HepG2 (cell line): ENCODE results near the gene MTX1. TPM values are rescaled to one million over a fixed set of nuclear protein-coding genes. Genes with fewer than 3 reads are reported as not detected.
A peak's percentile ranks its signal among the peaks of the same experiment; 100 is the strongest.

Experiments used
- ATAC-seq: fragments of 200-7000 bp; cut with Tn5 transposase; 3 replicates; pipeline ENCODE4 v1.9.1; 2020; ENCODE audit warnings: mild to moderate bottlenecking, moderate library complexity
- BruUV-seq: library from RNA; stranded (reverse); fragments of 400-500 nt; replicated peaks from 2 replicates; lab custom pipeline; 2021; lab: Mats Ljungman, UMichigan
- CTCF ChIA-PET: fragments of 300-600 bp; formaldehyde crosslinking; extraction: SDS; loops from one replicate; lab custom pipeline; 2021; ENCODE audit warnings: low total read pairs, inconsistent platforms, low intra/inter-chr PET ratio; lab: Yijun Ruan, JAX
- POLR2A ChIA-PET: fragments of 350-600 bp; sonication (Branson Sonifier 250); formaldehyde crosslinking; loops from one replicate; lab custom pipeline; 2020; ENCODE audit warnings: antibody characterized with exemption, inconsistent platforms; lab: Yijun Ruan, JAX
- DNase-seq: peaks from one replicate; pipeline ENCODE4 v3.0.0-alpha.2; 2015; ENCODE audit warnings: low spot score
- FAIRE-seq: peaks from 3 replicates; lab custom pipeline; 2011; peaks lifted over from hg19 to GRCh38; lab: Jason Lieb, UNC
- H2AFZ ChIP-seq: one replicate; pipeline ENCODE4 v1.6.1; 2011; ENCODE audit warnings: low read length, inconsistent platforms
- H3K27ac ChIP-seq: fragments of 300-600 bp; 3 replicates; pipeline ENCODE4 v1.8.0; 2011; ENCODE audit warnings: mixed run types, mild to moderate bottlenecking, mixed read lengths, low read length, inconsistent platforms; ENCODE audit not compliant: insufficient read depth; ENCODE audit errors: extremely low read length
- H3K27me3 ChIP-seq, 2 experiments: fragments of 200-600 bp in 1 of 2; 2 replicates in 1 of 2; 3 replicates in 1 of 2; pipeline versions ENCODE4 v1.6.0 to v1.8.0; 2011; ENCODE audit warnings: low read length in 2 of 2, mild to moderate bottlenecking in 2 of 2, moderate library complexity in 2 of 2, inconsistent platforms in 1 of 2; ENCODE audit not compliant: insufficient read depth in 2 of 2, control insufficient read depth in 1 of 2
- H3K36me3 ChIP-seq, 2 experiments: fragments of 200-600 bp in 1 of 2; replicated peaks in 1 of 2; 2 replicates in 1 of 2; 3 replicates in 1 of 2; pipeline versions ENCODE4 v1.5.1 to v1.8.0; 2011; ENCODE audit warnings: low read length in 2 of 2, inconsistent platforms in 1 of 2; ENCODE audit not compliant: insufficient read depth in 2 of 2, control insufficient read depth in 1 of 2
- H3K4me1 ChIP-seq: 2 replicates; pipeline ENCODE4 v1.5.1; 2012; ENCODE audit warnings: low read length, inconsistent platforms; ENCODE audit not compliant: insufficient read depth
- H3K4me2 ChIP-seq: 2 replicates; pipeline ENCODE4 v1.6.0; 2011; ENCODE audit warnings: low read depth, low read length, inconsistent platforms
- H3K4me3 ChIP-seq, 3 experiments: fragments of 200-600 bp in 1 of 3; sonication (generic), shearing (Covaris generic) in 1 of 3; replicated peaks in 1 of 3; 2 replicates each; pipeline ENCODE4 v1.5.1; 2011 to 2016; ENCODE audit warnings: low read length in 3 of 3, inconsistent platforms in 2 of 3, low read depth in 2 of 3, mild to moderate bottlenecking in 2 of 3, control low read depth in 1 of 3, mixed read lengths in 1 of 3; ENCODE audit not compliant: insufficient read depth in 1 of 3
- H3K79me2 ChIP-seq: one replicate; pipeline ENCODE4 v1.6.1; 2011; ENCODE audit warnings: low read length, inconsistent platforms; ENCODE audit not compliant: insufficient read depth
- H3K9ac ChIP-seq: 2 replicates; pipeline ENCODE4 v1.6.0; 2011; ENCODE audit warnings: mild to moderate bottlenecking, low read depth, low read length, inconsistent platforms; ENCODE audit not compliant: insufficient read depth
- H3K9me3 ChIP-seq: 2 replicates; pipeline ENCODE4 v1.5.1; 2012; ENCODE audit warnings: mild to moderate bottlenecking, low read length
- H4K20me1 ChIP-seq: 2 replicates; pipeline ENCODE4 v1.6.0; 2011; ENCODE audit warnings: inconsistent platforms, mild to moderate bottlenecking, low read length, moderate library complexity; ENCODE audit not compliant: insufficient read depth
- CBX5 ChIP-seq: sonication (generic); formaldehyde crosslinking; IDR thresholded peaks from 2 replicates; pipeline ENCODE4 v1.4.0; 2020; ENCODE audit warnings: missing genetic modification reagents, borderline replicate concordance
- JUND ChIP-seq: sonication (generic); formaldehyde crosslinking; IDR thresholded peaks from 2 replicates; pipeline ENCODE4 v1.8.0; 2022; ENCODE audit warnings: mild to moderate bottlenecking, missing genetic modification reagents
- KDM2A ChIP-seq: sonication (generic); formaldehyde crosslinking; IDR thresholded peaks from 2 replicates; pipeline ENCODE4 v1.4.0; 2020; ENCODE audit warnings: low read depth, missing genetic modification reagents, borderline replicate concordance
- MEIS2 ChIP-seq: sonication (generic); formaldehyde crosslinking; IDR thresholded peaks from 2 replicates; pipeline ENCODE4 v1.9.0; 2021; ENCODE audit warnings: mild to moderate bottlenecking, missing genetic modification reagents
- MXI1 ChIP-seq: IDR thresholded peaks from 3 replicates; pipeline ENCODE4 v1.6.1; 2012; ENCODE audit warnings: low read depth, low read length, inconsistent platforms, borderline replicate concordance
- NFKB2 ChIP-seq: sonication (generic); formaldehyde crosslinking; IDR thresholded peaks from 2 replicates; pipeline ENCODE4 v1.4.0; 2020; ENCODE audit warnings: missing genetic modification reagents, borderline replicate concordance
- TEAD3 ChIP-seq: optimal IDR thresholded peaks from 2 replicates; pipeline ENCODE3; 2016; ENCODE audit warnings: borderline replicate concordance
- WIZ ChIP-seq: sonication (generic); formaldehyde crosslinking; IDR thresholded peaks from 2 replicates; pipeline ENCODE4 v1.5.1; 2020; ENCODE audit warnings: mild to moderate bottlenecking, missing genetic modification reagents
- ZNF292 ChIP-seq: sonication (generic); formaldehyde crosslinking; IDR thresholded peaks from 2 replicates; pipeline ENCODE4 v1.8.1; 2022; ENCODE audit warnings: mild to moderate bottlenecking, low read depth, missing genetic modification reagents, borderline replicate concordance
- ZNF790 ChIP-seq: sonication (generic); formaldehyde crosslinking; IDR thresholded peaks from 2 replicates; pipeline ENCODE4 v1.8.0; 2022; ENCODE audit warnings: missing genetic modification reagents, mild to moderate bottlenecking, borderline replicate concordance
- WGBS: methylation state at CpG from one replicate; pipeline ENCODE4 v1.1.6; 2017; ENCODE audit warnings: low lambda C conversion rate; 5-methylcytosine and 5-hydroxymethylcytosine counted together
- in situ Hi-C: cut with HindIII; loops from 2 replicates; pipeline ENCODE4 v1.10.0; 2017; ENCODE audit warnings: low pct_unique_long_range_greater_than_20kb; ENCODE audit not compliant: extremely low pct_ligation_motif_present
- intact Hi-C: fragments of 100-400 bp; cut with micrococcal nuclease; formaldehyde crosslinking; loops from one replicate; pipeline ENCODE4 v1.10.0; 2022; ENCODE audit not compliant: unreplicated experiment
- polyA plus RNA-seq, 8 experiments: library from polyadenylated mRNA; depleted of rRNA in 3 of 8; stranded (reverse) in 7 of 8; unstranded in 1 of 8; fragments of >200 nt; fragmentation: Illumina TruSeq in 4 of 8; extraction: Trizol in 4 of 8; gene quantifications; 2 replicates each; pipeline versions ENCODE4 v1.2.1 to v1.2.3, GENCODE V29; 2011 to 2016; ENCODE audit warnings: low read depth in 4 of 8, missing spikeins in 1 of 8, mixed read lengths in 1 of 8; ENCODE audit not compliant: insufficient read depth in 1 of 8
- total RNA-seq, 5 experiments: library from RNA; depleted of rRNA; stranded (reverse); fragments of >200 nt; fragmentation: Illumina TruSeq; extraction: Trizol; gene quantifications; 2 replicates each; pipeline ENCODE4 v1.2.3, GENCODE V29; 2016; ENCODE audit warnings: low read depth in 1 of 5
- TF ChIP-seq, protein P1 (sequence below): sonication (generic); formaldehyde crosslinking; IDR thresholded peaks from 2 replicates; pipeline ENCODE4 v1.5.1; 2020; ENCODE audit warnings: mild to moderate bottlenecking, missing genetic modification reagents
- TF ChIP-seq, protein P2 (sequence below): sonication (generic); formaldehyde crosslinking; IDR thresholded peaks from 2 replicates; pipeline ENCODE4 v1.8.0; 2022; ENCODE audit warnings: mild to moderate bottlenecking, missing genetic modification reagents, borderline replicate concordance
- TF ChIP-seq, protein P3 (sequence below): sonication (generic); formaldehyde crosslinking; IDR thresholded peaks from 2 replicates; pipeline ENCODE4 v1.8.0; 2022; ENCODE audit warnings: missing genetic modification reagents, mild to moderate bottlenecking, inconsistent platforms, borderline replicate concordance

MTX1 gene
- total and polyA plus RNA-seq, 2 of the 13 experiments (the other 11 are each of a cell fraction or from before 2014, with no cell fraction given) = 64.5 to 72.6 TPM

DNA sequence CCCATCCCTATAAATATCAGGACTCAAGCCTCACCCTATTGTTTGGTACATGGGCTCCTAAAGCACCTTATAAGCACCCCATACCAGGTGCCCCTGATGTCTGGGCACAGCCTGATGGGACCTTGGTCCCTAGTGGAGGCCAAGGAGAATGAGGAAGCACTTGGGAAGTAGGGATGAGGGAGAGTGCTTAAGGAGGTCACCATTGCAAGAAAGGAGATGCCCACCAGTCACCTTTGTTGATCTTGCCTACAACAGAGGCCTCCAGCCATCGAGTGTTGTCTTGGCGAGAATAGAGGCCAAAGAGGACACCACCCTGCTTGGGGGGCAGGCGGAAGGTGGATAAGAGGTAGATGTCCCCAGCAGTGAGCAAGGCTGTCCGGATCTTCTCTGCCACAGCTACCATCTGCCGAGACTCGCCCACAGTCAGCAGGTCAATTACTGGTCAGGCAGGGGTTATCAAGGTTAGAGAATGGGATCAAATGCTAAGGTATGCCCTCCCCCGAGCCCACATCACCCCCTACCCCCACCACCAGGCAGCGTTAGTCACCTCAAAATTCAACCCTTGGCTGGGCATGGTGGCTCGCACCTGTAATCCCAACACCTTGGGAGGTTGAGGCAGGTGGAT is 2.4 kb upstream of the MTX1 start (continued):
- TF ChIP-seq, protein P1, sequence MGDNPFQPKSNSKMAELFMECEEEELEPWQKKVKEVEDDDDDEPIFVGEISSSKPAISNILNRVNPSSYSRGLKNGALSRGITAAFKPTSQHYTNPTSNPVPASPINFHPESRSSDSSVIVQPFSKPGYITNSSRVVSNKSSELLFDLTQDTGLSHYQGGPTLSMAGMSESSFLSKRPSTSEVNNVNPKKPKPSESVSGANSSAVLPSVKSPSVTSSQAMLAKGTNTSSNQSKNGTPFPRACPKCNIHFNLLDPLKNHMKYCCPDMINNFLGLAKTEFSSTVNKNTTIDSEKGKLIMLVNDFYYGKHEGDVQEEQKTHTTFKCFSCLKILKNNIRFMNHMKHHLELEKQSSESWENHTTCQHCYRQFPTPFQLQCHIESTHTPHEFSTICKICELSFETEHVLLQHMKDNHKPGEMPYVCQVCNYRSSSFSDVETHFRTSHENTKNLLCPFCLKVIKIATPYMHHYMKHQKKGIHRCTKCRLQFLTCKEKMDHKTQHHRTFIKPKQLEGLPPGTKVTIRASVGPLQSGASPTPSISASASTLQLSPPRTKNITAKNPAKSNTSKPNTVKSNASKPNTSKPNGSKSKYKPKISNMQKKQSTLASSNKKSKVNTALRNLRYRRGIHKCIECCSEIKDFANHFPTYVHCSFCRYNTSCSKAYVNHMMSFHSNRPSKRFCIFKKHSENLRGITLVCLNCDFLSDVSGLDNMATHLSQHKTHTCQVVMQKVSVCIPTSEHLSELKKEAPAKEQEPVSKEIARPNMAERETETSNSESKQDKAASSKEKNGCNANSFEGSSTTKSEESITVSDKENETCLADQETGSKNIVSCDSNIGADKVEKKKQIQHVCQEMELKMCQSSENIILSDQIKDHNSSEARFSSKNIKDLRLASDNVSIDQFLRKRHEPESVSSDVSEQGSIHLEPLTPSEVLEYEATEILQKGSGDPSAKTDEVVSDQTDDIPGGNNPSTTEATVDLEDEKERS = no peak
- TF ChIP-seq WIZ (CRISPR knock-in tag) (no peak), ZNF790 (no peak)

DNA sequence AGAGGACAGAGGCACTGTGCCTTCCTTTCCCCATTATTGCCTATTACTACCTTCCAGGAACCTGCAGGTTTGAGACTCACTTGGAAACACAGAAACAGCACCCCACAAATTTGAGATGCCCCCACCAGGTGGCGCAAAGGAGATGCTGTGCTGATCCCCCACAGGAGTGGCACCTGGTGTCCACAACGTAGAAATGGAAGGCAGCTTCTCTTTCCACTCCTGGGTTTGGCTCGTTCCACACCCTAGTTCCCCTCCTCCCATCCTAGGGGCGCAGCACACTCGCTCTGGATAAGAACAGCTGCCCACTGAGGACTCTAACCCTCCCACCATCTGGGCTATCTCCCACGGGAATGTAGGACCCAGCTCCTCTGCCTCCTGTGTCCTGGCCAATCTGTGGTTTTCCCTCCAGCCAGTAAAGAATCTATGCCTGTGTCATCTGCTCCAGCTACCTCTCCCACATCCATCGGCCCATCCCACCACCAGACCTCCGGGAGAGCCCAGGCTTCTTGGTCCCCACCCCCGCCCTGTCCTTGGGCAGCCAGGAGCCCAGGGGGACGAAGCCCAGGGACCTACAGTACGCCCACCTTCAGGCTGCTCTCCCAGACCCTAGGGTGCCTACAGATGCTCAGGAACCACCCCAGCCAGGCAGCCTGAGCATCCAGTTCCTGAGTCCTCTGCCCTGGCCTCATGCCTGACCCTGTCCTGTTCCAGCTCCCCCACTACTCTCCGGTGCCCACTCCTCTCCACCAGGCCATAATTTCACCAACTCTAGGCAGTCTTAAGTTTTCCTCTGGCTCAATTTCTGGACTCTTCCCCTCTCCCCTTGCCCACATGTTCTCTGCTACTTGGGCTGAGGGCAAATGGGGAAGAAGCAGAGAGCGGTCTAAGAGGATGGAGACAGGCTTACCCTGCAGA is 1.3 kb upstream of the MTX1 start:
- peak overlapping the region; percentile 51 for H2AFZ ChIP-seq
- no peak for TF ChIP-seq JUND (CRISPR knock-in tag)
- TF ChIP-seq ZNF292 = no peak
- TF ChIP-seq CBX5 (CRISPR knock-in tag) = peak; percentile 23; the same call in 1 of the 2 replicates
- TF ChIP-seq TEAD3 (CRISPR knock-in tag) = peak; percentile 34
- TF ChIP-seq MEIS2 (CRISPR knock-in tag) = 0 out of 2 replicates have a peak, but pooled peaks have one; percentile 14
- TF ChIP-seq, protein P2, sequence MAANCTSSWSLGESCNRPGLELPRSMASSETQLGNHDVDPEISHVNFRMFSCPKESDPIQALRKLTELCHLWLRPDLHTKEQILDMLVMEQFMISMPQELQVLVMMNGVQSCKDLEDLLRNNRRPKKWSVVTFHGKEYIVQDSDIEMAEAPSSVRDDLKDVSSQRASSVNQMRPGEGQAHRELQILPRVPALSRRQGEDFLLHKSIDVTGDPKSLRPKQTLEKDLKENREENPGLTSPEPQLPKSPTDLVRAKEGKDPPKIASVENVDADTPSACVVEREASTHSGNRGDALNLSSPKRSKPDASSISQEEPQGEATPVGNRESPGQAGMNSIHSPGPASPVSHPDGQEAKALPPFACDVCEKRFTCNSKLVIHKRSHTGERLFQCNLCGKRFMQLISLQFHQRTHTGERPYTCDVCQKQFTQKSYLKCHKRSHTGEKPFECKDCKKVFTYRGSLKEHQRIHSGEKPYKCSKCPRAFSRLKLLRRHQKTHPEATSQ (CRISPR knock-in tag) = 0 out of 2 replicates have a peak, but pooled peaks have one; percentile 17
- TF ChIP-seq, protein P3, sequence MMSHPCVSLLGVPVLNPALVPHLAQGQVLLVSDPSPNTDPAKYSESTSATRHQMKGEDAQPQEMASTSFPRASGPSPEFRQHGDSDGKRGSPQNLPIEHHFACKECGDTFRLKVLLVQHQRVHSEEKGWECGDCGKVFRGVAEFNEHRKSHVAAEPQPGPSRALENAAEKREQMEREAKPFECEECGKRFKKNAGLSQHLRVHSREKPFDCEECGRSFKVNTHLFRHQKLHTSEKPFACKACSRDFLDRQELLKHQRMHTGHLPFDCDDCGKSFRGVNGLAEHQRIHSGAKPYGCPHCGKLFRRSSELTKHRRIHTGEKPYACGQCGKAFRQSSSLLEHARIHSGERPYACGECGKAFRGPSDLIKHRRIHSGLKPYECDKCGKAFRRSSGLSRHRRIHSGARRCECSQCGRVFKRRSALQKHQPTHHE = 0 out of 2 replicates have a peak, but pooled peaks have one; percentile 54
- TF ChIP-seq MXI1 = 0 out of 3 replicates have a peak, but pooled peaks have one; percentile 31
- peak; percentile 43; the same call in 1 of the 2 replicates for TF ChIP-seq KDM2A (CRISPR knock-in tag)
- peak; percentile 25; the same call in 1 of the 2 replicates for TF ChIP-seq NFKB2 (CRISPR knock-in tag)

More for the DNA sequence above, 1.3 kb upstream of the MTX1 start:
- H3K27ac ChIP-seq = no peak overlapping the region
- H3K4me1 ChIP-seq = peaks cover 29% of the 10 kb centered on the region
- peaks cover 0 to 24% of the 10 kb centered on the region in 2 experiments; a peak in 4 of 5 replicates for H3K27me3 ChIP-seq
- peak overlapping the region; percentile 100 for H3K4me2 ChIP-seq
- H3K9ac ChIP-seq = peak overlapping the region; percentile 100; the same call in 1 of the 2 replicates
- peaks cover 13% of the 10 kb centered on the region for H3K79me2 ChIP-seq
- POLR2A ChIA-PET = interaction anchor here (1.0 to 3.5 kb wide), 3 partner anchors 14 to 72 kb away, joined by 3 to 19 read pairs (median 5); no protein-coding TSS in a partner anchor
- H4K20me1 ChIP-seq = no peaks in the 10 kb centered on the region
- intact Hi-C loops = loop anchor here (1.0 to 10.0 kb wide), 4 partner anchors 20 to 115 kb away; partner anchors contain the start of genes FDPS, PKLR and RUSC1
- CTCF ChIA-PET = interaction anchor here (0.7 to 2.4 kb wide), 8 partner anchors 14 to 387 kb away, joined by 3 to 13 read pairs (median 4); partner anchors contain the start of genes KRTCAP2 and TRIM46
- BruUV-seq = no TSS peak
- H3K9me3 ChIP-seq = no peaks in the 10 kb centered on the region
- 10% methylated on average over 9 of the region's 13 CpGs for WGBS
- peak; percentile 88 for FAIRE-seq
- ATAC-seq = peak; percentile 55
- in situ Hi-C loops = loop anchor here (10.0 kb wide), 1 partner anchor 388 kb away; no protein-coding TSS in a partner anchor
- DNase-seq = peak; percentile 72
- H3K4me3 ChIP-seq = peak overlapping the region in 2 of 3 experiments; percentile 32 to 99; a peak in 3 of 6 replicates
- peaks cover 3 to 5% of the 10 kb centered on the region in 2 experiments; a peak in 3 of 5 replicates for H3K36me3 ChIP-seq
